Activated CD8-positive, alpha-beta memory T cell treated with anti-CD3 and anti-CD28 coated beads, Interleukin-2, amount 10 ng/mL, durations not matched to agents 7 days and 5 days (primary cell): Measurements from ENCODE around the gene CXXC4. TPM values are rescaled to one million over a fixed set of nuclear protein-coding genes. Genes with fewer than 3 reads are reported as not detected.
A peak's percentile ranks its signal among the peaks of the same experiment; 100 is the strongest.

ENCODE experiments used
- ATAC-seq: fragments of 150-1000 bp; cut with Tn5 transposase; one replicate; pipeline ENCODE4 v1.10.0; 2021; ENCODE audit warnings: moderate library complexity
- CTCF ChIA-PET: fragments of 350-600 bp; sonication (Branson Sonifier 250); formaldehyde crosslinking; loops from one replicate; lab custom pipeline; 2021; ENCODE audit warnings: antibody characterized with exemption; lab: Charles Lee
- DNase-seq: peaks from one replicate; pipeline ENCODE4 v3.0.0-alpha.2; 2020
- H3K27ac Mint-ChIP-seq: one replicate; pipeline ENCODE4 v1.8.0; 2021; ENCODE audit warnings: mild to moderate bottlenecking, mixed read lengths
- H3K27me3 Mint-ChIP-seq: one replicate; pipeline ENCODE4 v1.8.0; 2021; ENCODE audit warnings: mixed read lengths
- H3K36me3 Mint-ChIP-seq: one replicate; pipeline ENCODE4 v1.8.0; 2021; ENCODE audit warnings: mild to moderate bottlenecking, mixed read lengths
- H3K4me1 Mint-ChIP-seq: one replicate; pipeline ENCODE4 v1.8.0; 2021; ENCODE audit warnings: mixed read lengths
- H3K4me3 Mint-ChIP-seq: one replicate; pipeline ENCODE4 v1.8.0; 2021; ENCODE audit warnings: mild to moderate bottlenecking, moderate library complexity, mixed read lengths
- H3K9me3 Mint-ChIP-seq: one replicate; pipeline ENCODE4 v1.8.0; 2022; ENCODE audit warnings: low read depth, mixed read lengths
- total RNA-seq, 2 experiments: library from RNA; stranded (reverse); gene quantifications; one replicate each; pipeline ENCODE4 v1.2.3, GENCODE V29; 2021

CXXC4 gene
- total RNA-seq, 2 experiments from 2014 or later = not detected

DNA sequence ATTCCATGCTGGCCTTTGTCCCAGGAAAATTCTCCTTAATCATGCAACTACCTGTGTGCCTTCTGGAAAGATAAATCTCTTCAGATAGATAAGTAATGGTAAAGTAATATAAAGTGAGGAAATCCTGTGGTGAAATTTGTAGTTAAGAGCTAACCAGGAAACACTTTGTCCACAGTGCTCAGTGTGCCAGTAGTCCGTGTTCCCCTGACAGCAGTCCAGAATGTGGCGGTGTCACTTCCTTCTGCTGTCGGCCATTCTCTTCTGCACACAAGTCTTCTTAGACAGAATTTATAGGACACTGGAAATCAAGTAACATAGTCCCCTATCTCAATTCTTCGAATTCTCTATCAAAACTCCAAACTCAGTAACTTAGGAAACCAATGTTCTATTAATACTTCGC is 5.7 kb upstream of the CXXC4 start:
- no peak overlapping the region for H3K4me3 Mint-ChIP-seq
- H3K27ac Mint-ChIP-seq = no peak overlapping the region
- ATAC-seq = no peak
- H3K9me3 Mint-ChIP-seq = no peaks in the 10 kb centered on the region
- DNase-seq = no peak
- H3K4me1 Mint-ChIP-seq = peaks cover 2% of the 10 kb centered on the region
- CTCF ChIA-PET = no interaction called here
- no peaks in the 10 kb centered on the region for H3K36me3 Mint-ChIP-seq
- H3K27me3 Mint-ChIP-seq = peaks cover 20% of the 10 kb centered on the region

GRCh38 chr4:104494185-104494584 is 509 bp downstream of the CXXC4 start:
- no peaks in the 10 kb centered on the region for H3K9me3 Mint-ChIP-seq
- ATAC-seq = no peak
- peaks cover 22% of the 10 kb centered on the region for H3K4me1 Mint-ChIP-seq
- no peak for DNase-seq
- peaks cover 73% of the 10 kb centered on the region for H3K27me3 Mint-ChIP-seq
- no peak overlapping the region for H3K4me3 Mint-ChIP-seq
- H3K36me3 Mint-ChIP-seq = no peaks in the 10 kb centered on the region
- H3K27ac Mint-ChIP-seq = no peak overlapping the region
- CTCF ChIA-PET = no interaction called here

DNA sequence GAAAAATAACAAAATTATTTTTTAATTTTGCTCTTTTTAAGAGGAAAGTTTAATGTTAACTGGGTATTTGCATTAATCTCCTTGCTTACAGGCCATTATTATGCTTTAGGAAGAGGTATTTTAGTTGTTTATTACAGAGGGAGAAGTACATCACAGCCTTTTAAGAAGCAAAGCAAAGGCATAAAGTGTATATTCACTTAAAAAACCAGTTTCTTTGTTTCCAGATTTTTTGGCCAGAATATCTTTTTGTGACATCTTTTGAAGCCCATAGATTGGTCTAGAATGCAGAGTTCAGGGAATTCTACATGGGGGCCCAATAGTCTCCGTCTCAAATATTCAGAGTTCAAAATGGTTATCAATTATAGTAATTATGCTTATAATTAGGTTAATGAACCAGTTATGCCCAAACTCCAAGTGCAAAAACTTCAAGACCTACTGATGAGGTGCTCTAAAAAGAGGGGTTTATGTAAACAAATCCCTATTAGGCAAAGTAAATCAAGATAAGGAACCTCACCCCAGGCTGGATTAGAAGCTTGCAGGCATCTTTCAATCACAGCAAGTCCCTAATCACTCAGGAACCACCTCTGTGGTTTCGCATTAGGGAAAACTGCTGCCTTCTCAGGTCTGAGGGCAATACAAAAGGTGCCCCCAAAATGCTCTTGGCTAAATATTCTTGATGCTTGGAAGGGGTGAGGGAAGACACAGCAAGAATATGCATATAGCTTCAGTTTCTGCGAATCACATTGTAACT is 1.4 kb downstream of the CXXC4 start:
- no peaks in the 10 kb centered on the region for H3K9me3 Mint-ChIP-seq
- peaks cover 77% of the 10 kb centered on the region for H3K27me3 Mint-ChIP-seq

GRCh38 chr4:104492183-104492771 is 2.4 kb downstream of the CXXC4 start:
- ATAC-seq (no peak), DNase-seq (no peak)
- CTCF ChIA-PET = no interaction called here
- Mint-ChIP-seq H3K27ac (no peak overlapping the region), H3K9me3 (no peaks in the 10 kb centered on the region), H3K4me3 (peak overlapping the region; percentile 42), H3K27me3 (peaks cover 79% of the 10 kb centered on the region), H3K4me1 (peaks cover 22% of the 10 kb centered on the region), H3K36me3 (no peaks in the 10 kb centered on the region)

More for the DNA sequence above, 1.4 kb downstream of the CXXC4 start:
- Mint-ChIP-seq H3K4me3 (no peak overlapping the region), H3K36me3 (no peaks in the 10 kb centered on the region), H3K27ac (no peak overlapping the region), H3K4me1 (peaks cover 22% of the 10 kb centered on the region)
- CTCF ChIA-PET = no interaction called here
- DNase-seq (no peak), ATAC-seq (no peak)

DNA sequence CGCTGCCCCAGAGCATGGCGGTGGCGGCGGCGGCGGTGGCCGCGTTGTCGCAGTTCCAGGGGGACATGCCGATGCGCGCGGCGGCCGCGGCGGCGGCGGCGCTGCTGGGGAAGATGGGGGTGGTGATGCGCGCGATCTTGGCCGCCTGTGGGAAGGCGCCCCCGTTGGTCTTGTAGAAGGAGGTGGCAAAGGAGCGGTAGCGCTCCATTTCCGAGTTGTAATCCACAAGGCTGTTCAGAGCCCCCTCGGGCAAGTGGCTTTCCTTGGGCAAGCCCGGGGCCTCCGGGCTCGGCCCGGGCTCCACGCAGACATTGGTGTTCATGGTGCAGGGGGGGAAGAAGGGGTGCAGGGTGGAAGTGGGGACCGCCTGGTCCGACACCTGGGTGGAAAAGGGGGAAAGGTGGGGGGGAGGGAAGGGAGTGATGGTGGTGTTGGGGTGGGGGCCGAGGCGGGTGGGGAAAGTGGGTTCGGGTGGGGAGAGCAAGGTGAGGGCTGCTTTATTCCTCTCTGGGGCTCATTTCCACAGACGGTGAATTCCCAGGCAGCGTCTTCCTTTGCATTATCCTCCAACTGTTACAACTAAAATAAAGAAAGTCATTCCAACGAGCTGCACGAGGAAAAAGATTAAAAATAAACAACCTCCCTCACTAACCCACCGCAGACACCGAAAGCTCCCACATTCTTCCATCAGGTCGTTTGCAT is 3.1 kb downstream of the CXXC4 start:
- peak; percentile 57 for ATAC-seq
- Mint-ChIP-seq H3K9me3 (no peaks in the 10 kb centered on the region), H3K4me3 (peak overlapping the region; percentile 65), H3K27me3 (peaks cover 77% of the 10 kb centered on the region), H3K36me3 (no peaks in the 10 kb centered on the region), H3K27ac (no peak overlapping the region), H3K4me1 (peaks cover 22% of the 10 kb centered on the region)
- peak; percentile 42 for DNase-seq
- CTCF ChIA-PET = no interaction called here

DNA sequence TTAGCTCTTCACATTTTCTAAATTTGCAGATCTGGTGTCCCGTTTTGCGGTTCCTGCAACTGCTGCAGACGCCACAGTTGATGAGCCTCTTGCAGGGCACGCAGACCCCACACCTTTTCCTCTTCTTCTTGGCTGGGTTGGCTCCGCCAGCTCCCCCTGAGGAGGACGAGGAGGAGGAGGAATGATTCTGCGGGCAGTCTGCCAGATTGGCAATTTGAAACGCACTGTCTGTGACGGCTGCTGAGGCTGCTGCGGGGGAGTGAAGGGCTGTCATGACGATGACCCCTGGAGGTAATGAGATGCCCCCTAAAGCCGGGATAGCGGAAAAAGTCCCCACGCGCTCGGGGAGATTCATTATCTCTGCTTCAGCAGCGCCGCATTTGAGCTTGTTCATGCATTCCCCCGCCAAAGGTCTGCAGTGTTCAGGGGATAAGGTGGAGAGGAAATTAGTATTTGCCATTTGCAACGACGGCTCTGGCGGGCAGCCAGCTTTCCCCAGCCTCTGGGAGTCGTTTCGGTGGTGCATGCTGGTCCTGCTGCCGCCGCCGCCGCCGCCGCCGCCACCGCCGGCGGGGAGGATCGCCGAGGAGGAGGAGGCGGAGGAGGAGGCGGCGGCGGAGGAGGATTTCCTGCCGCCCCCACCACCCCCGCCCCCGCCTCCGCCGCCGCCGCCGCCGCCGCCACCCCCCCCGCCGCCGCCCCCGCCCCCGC is 3.8 kb downstream of the CXXC4 start:
- CTCF ChIA-PET = no interaction called here
- H3K36me3 Mint-ChIP-seq = no peaks in the 10 kb centered on the region
- peaks cover 73% of the 10 kb centered on the region for H3K27me3 Mint-ChIP-seq
- ATAC-seq (peak; percentile 65), DNase-seq (peak; percentile 51)
- H3K27ac Mint-ChIP-seq = no peak overlapping the region
- H3K4me1 Mint-ChIP-seq = peaks cover 22% of the 10 kb centered on the region
- H3K4me3 Mint-ChIP-seq = peak overlapping the region; percentile 64
- H3K9me3 Mint-ChIP-seq = no peaks in the 10 kb centered on the region

- no peak overlapping the region for H3K27ac Mint-ChIP-seq
These were observed 4.5 kb downstream of the CXXC4 start for GRCh38 chr4:104490096-104490769.

GRCh38 chr4:104489731-104490095 is 5.0 kb downstream of the CXXC4 start:
- no peak overlapping the region for H3K27ac Mint-ChIP-seq
- DNase-seq = no peak
- H3K27me3 Mint-ChIP-seq = peaks cover 62% of the 10 kb centered on the region
- CTCF ChIA-PET = no interaction called here
- ATAC-seq = no peak
- no peaks in the 10 kb centered on the region for H3K36me3 Mint-ChIP-seq
- peaks cover 15% of the 10 kb centered on the region for H3K4me1 Mint-ChIP-seq
- no peaks in the 10 kb centered on the region for H3K9me3 Mint-ChIP-seq
- no peak overlapping the region for H3K4me3 Mint-ChIP-seq

More at GRCh38 chr4:104490096-104490769, 4.5 kb downstream of the CXXC4 start:
- Mint-ChIP-seq H3K9me3 (no peaks in the 10 kb centered on the region), H3K4me3 (peak overlapping the region; percentile 64), H3K27me3 (peaks cover 66% of the 10 kb centered on the region), H3K4me1 (peaks cover 18% of the 10 kb centered on the region), H3K36me3 (no peaks in the 10 kb centered on the region)
- DNase-seq (no peak), ATAC-seq (no peak)
- CTCF ChIA-PET = no interaction called here

DNA sequence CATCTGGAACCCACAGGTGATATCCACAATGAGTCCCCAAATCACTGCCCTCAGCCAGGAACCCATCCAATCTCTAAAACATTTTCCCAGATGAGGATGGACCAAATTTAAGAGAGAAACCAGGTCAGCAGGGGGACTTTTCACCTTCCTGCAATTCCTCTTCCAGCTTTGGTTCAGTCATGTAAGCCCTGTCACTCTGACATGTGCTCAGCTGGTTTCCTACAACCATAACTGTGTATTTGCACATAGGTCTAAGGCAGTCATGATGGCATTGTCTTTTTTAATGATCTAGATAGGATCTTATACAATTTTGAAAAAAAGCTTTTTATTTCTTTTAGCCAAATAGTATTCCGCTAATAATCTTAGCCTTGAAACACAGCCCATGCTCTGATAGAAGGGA is 6.5 kb downstream of the CXXC4 start:
- Mint-ChIP-seq H3K4me3 (no peak overlapping the region), H3K27ac (no peak overlapping the region), H3K36me3 (no peaks in the 10 kb centered on the region), H3K4me1 (peaks cover 13% of the 10 kb centered on the region), H3K27me3 (peaks cover 48% of the 10 kb centered on the region), H3K9me3 (no peaks in the 10 kb centered on the region)
- DNase-seq (no peak), ATAC-seq (no peak)
- CTCF ChIA-PET = no interaction called here

- H3K4me1 Mint-ChIP-seq = peaks cover 10% of the 10 kb centered on the region
- no peaks in the 10 kb centered on the region for H3K9me3 Mint-ChIP-seq
- no peak for DNase-seq
- no peak overlapping the region for H3K4me3 Mint-ChIP-seq
- CTCF ChIA-PET = no interaction called here
- H3K27me3 Mint-ChIP-seq = peaks cover 37% of the 10 kb centered on the region
- H3K27ac Mint-ChIP-seq = no peak overlapping the region
- no peaks in the 10 kb centered on the region for H3K36me3 Mint-ChIP-seq
- ATAC-seq = no peak
These were observed 7.8 kb downstream of the CXXC4 start for GRCh38 chr4:104486716-104487504.

- Mint-ChIP-seq H3K36me3 (no peaks in the 10 kb centered on the region), H3K4me3 (no peak overlapping the region), H3K4me1 (no peaks in the 10 kb centered on the region), H3K9me3 (no peaks in the 10 kb centered on the region), H3K27me3 (no peaks in the 10 kb centered on the region), H3K27ac (no peak overlapping the region)
- ATAC-seq (no peak), DNase-seq (no peak)
- CTCF ChIA-PET = no interaction called here
These were observed 19.0 kb downstream of the CXXC4 start for GRCh38 chr4:104475652-104476051.

GRCh38 chr4:104472766-104473165 is 21.9 kb downstream of the CXXC4 start:
- no peaks in the 10 kb centered on the region for H3K36me3 Mint-ChIP-seq
- no peak overlapping the region for H3K4me3 Mint-ChIP-seq
- DNase-seq (no peak), ATAC-seq (no peak)
- H3K27me3 Mint-ChIP-seq = no peaks in the 10 kb centered on the region
- H3K27ac Mint-ChIP-seq = no peak overlapping the region
- CTCF ChIA-PET = no interaction called here
- no peaks in the 10 kb centered on the region for H3K4me1 Mint-ChIP-seq
- H3K9me3 Mint-ChIP-seq = no peaks in the 10 kb centered on the region
